GM12801 (cell line): Measurements from ENCODE around the gene ATG16L1.

Source experiments
- TF ChIP-seq, protein P1 (sequence below): IDR thresholded peaks from one replicate; pipeline ENCODE4 v1.5.1; 2011; ENCODE audit warnings: control low read depth; ENCODE audit not compliant: insufficient read length; ENCODE audit errors: extremely low read depth

The ATG16L1 gene

DNA sequence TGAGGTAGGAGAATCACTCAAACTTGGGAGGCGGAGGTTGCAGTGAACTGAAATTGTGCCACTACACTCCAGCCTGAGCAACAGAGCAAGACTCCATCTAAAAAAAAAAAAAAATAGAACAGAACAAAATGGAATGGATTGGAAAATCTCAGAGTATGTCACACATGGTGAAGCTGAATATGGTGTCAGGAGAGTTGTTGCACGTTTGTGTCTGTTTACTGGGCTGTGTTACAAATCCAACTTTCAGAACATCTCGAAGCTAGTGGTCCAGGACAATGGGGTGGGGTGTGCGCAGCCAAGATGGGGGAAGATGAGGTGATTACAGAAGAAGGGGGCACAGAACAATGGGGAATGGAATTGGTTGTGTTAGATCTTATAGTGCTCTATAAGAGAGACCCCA is 73.8 kb downstream of the ATG16L1 start:
- TF ChIP-seq, protein P1, sequence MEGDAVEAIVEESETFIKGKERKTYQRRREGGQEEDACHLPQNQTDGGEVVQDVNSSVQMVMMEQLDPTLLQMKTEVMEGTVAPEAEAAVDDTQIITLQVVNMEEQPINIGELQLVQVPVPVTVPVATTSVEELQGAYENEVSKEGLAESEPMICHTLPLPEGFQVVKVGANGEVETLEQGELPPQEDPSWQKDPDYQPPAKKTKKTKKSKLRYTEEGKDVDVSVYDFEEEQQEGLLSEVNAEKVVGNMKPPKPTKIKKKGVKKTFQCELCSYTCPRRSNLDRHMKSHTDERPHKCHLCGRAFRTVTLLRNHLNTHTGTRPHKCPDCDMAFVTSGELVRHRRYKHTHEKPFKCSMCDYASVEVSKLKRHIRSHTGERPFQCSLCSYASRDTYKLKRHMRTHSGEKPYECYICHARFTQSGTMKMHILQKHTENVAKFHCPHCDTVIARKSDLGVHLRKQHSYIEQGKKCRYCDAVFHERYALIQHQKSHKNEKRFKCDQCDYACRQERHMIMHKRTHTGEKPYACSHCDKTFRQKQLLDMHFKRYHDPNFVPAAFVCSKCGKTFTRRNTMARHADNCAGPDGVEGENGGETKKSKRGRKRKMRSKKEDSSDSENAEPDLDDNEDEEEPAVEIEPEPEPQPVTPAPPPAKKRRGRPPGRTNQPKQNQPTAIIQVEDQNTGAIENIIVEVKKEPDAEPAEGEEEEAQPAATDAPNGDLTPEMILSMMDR: no peak

DNA sequence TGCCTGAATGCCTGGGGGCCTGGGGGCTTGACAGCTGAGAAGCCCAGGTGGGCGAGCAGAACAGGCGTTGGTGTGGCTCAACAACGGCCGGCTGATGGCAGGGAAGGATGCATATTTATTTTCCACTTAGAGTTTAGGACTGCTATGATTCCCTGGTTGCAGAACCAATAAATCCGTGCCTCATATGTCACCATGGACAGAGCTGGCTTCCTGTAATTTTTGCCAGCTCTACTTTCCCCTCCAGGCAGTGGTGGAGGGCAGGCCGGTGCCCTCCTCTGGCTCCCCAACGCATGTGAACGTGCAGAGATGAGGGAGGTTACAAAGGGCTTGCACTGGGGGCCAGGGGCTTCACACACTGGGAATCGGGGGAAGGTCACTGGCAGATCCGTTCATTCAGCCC is 74.3 kb downstream of the ATG16L1 start:
- TF ChIP-seq, protein P1: no peak

GRCh38 chr2:233326500-233326899 is 75.0 kb downstream of the ATG16L1 start:
- TF ChIP-seq, protein P1: no peak

DNA sequence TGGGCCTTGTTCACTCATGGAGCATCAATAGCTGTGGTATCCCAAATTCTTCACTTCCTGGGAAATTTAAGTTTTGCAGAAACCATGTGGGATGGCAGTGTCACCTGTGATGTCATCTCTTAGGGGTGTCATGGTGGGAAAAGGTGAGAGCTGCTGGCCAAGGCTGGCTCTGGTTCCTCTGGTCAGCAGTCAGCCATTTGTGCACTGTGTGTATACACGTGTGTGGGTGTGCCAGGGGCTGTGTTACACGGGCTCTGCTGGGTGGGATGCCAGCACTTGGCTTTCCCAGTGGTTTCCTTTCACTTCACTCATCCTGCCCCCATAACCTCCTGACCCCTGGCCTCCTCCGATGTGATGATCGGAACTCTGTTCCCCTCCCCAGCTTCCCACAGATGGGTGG is 77.4 kb downstream of the ATG16L1 start:
- TF ChIP-seq, protein P1: no peak

DNA sequence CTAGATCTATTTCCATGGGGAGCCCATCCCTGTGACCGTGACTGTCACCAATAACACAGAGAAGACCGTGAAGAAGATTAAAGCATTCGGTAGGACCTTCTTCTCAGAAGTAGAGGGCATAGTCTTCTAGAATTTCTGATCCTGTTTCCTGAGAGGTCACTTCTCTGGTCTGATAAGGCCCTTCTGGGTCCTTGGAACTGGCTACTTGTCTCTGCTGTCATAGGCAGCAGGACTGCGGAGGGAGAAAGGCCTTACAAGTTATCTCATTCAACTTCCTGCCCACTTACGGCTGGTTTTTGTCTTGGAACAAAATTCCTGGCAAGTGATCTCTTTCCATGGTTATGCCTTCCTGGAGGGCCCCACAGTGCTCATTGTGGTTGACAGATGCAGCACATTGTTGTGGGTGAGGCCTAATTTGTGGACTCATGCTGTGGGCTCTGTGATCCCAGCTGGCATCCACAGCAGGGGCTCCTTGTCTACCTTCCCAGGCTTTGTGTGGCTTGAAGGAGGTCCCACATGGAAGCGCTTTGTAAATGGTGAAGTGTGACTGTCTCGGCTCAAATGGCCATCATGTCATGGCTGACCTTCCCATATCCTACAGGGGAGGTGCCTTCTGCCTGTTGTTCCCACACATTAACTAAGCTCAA is 78.1 kb downstream of the ATG16L1 start:
- TF ChIP-seq, protein P1: no peak

DNA sequence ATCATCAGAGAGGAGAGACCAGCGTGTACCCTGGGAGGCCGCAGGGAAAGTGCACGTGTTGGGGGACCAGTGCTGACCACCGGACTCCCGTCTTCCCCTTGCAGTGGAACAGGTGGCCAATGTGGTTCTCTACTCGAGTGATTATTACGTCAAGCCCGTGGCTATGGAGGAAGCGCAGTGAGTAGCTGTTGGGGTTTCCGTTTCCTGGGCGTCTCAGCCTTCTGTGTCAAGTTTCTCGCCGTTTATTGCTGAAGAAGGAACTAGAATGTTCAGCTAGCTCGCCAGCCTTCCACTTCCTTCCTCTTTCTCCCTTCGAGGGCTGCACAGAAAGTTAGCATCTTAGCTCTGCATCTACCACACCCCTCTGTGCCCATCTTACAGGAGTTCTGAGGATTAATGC is 80.1 kb downstream of the ATG16L1 start:
- TF ChIP-seq, protein P1: no peak

- TF ChIP-seq, protein P1: no peak
Observed at GRCh38 chr2:233332125-233332524, 80.7 kb downstream of the ATG16L1 start.
